Germinal center (tissue), 1 donor: ENCODE measurements around the gene SLC9A4.
"Not testable (repeated sequence)": the region's sequence is repeated elsewhere in the genome, so short reads cannot be mapped to it uniquely, and the experiment has no call there.

ENCODE experiments used
- DNase-seq: peaks from one replicate; pipeline ENCODE4 v3.0.0; 2012; ENCODE audit warnings: mixed read lengths, low spot score

Gene SLC9A4

DNA sequence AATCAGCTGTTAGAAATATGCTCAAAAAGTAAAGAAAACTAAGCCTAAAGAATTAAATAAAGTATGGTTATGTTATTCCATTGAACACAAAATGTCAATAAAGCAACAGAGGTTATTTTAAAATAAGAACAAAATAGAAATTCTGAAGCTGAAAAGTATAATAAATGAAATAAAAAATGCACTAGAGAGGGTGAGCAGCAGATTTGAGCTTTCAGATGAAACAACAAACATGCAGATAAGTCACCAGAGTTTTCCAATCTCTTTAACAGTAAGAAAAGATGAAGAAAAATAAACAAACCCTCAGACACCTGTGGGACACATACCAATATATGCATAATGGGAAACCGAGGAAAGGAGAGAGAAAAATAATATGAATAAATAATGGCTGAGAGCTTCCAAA lies 76.0 kb downstream of the SLC9A4 start:
- DNase-seq = no peak

DNA sequence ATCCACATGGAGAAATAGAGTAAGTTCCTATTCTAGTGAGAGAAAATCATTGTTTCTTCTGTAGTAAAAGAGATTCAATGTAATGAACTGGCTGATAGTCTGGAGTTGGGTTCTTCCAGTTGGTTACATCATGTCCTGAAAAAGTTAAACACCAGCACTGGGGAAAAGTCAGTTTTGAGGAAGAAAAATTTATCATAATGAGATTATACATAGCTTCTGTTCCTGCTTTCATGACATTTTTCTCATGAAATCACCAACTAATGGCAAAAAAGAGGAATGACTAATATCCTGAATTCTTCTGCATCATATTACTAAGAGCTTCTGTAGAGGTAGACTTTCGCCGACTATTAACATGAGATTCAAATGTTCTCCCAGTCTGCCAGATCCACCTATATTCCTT lies 77.1 kb downstream of the SLC9A4 start:
- DNase-seq = no peak

DNA sequence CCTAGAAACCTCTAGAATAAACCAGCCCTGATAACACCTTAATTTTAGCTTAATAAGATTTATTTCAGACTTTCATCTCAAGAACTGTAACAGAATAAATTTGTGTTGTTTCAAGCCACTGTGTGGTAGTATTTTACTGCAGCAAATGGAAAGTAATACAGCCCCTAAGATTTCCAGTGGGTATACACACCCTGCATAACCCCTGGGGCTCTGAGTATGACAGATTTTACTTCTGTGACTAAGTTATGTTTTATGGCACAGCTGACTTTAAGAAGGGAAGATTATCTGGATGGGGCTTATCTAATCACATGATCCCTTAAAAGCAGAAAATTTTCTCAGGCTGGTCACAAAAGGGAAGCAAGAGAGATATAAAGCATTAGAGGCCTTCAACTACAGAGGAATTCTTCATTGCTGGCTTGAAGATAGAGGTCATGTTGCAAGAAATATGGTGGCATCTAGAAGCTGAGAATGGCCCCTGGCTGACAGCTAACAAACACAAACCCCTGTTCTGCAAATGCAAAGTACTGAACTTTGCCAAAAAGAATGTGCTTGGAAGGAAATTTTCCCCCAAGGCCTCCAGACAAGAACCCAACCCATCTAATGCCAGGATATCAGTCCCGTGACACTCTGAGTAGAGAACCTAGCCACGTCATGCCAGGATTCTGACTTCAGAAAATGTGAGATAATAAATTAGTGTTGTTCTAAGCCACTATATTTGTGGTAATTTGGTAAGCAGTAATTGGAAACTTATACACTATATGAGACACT lies 78.5 kb downstream of the SLC9A4 start:
- no peak for DNase-seq

DNA sequence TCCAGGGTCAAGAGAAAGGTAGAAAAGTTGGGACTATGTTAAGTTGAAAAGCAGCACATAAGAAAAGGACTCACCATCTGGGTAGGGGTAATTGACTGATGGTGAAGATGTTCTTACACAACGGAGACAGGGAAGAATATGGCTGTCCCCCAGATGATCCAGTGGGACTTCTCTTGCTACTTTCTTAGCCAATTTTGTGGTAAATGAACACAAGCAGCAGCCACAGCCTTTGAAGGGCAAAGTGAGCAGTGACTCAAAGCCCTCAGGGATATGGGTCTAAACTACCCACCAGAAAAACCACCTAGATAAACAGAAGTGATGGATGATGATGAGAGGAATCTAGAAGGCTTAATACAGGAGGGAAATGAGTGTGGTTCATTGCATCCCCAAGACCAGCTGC lies 80.6 kb downstream of the SLC9A4 start:
- DNase-seq = no peak

DNA sequence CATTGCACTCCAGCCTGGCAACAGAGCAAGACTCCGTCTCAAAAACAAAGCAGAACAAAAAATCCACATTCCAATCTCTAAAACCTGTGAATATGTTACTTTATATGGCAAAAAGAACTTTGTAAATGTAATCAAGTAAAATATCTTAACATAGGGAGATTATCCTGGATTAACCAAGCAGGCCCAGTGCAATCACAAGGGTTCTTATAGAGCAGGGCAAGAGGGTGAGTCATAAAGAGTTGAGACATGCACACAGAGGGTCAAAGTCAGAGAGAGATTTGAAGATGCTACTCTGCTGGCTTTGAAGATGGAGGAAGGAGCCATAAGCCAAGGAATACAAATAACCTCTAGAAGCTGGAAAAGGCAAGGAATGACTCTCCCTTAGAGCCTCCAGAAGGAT lies 85.4 kb downstream of the SLC9A4 start:
- DNase-seq = no peak

DNA sequence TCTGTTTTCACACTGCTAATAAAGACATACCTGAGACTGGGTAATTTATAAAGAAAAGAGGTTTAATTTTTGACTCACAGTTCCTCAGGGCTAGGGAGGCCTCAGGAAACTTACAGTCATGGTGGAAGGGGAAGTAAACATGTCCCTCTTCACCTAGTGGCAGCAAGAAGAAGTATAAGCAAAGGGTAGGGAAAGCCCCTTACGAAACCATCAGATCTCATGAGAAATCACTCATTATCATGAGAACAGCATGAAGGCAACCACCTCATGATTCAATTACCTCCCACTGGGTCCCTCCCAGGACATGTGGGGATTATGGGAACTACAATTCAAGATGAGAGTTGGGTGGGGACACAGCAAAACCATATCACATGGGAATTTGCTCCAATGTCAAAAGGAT lies 89.5 kb downstream of the SLC9A4 start:
- DNase-seq = not testable (repeated sequence)

DNA sequence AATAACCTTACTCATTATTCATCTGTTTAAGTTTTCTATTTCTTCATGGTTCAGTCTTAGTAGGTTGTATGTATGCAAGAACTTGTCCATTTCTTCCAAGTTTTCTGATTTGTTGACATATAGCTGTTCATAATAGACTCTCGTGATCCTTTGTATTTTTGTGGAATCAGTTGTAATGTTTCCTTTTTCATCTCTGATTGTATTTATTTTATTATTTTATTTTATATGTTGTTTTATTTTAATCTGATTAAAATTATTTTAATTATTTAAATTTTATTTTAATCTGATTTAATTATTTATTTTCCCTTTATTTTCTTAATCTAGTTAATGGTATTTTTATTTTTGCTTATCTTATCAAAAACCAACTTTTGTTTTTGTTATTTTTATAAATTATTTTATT lies 102.9 kb downstream of the SLC9A4 start:
- no peak for DNase-seq

DNA sequence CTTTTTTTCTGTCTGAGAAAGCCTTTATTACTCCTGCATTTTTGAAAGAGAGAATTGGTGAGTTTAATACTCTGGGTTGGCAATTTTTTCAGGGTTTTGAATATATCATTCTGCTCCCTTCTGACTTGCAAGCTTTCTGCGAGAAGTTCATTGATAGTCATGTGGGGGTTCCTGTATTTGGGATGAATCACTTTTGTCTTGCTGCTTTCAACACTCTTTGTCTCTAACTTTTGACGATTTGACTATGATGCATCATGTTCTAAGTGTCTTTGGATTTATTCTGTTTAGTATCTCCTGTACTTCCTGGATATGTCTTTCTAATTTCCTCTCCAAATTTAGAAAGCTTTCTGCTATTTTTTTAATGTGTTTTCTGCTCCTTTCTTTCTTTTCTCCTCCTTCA lies 105.3 kb downstream of the SLC9A4 start:
- DNase-seq = no peak

DNA sequence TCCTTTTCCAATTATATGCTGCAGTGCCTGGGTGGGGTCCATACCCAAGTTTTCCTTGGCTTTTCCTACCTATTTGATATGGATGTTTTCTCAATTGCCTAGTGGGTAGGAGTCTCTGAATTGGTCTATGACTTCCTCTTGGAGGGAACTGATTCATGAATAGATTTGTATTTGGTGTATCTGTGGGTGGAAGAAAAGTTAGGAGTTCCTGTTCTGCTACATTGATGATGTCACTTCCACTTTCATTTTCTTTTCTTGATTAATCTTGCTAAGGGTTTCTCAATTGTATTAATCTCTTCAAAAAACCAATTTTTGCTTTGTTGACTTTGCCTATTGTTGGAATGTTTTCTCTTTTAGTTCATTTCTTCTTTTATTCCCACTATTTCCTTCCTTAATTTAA lies 108.9 kb downstream of the SLC9A4 start:
- no peak for DNase-seq

DNA sequence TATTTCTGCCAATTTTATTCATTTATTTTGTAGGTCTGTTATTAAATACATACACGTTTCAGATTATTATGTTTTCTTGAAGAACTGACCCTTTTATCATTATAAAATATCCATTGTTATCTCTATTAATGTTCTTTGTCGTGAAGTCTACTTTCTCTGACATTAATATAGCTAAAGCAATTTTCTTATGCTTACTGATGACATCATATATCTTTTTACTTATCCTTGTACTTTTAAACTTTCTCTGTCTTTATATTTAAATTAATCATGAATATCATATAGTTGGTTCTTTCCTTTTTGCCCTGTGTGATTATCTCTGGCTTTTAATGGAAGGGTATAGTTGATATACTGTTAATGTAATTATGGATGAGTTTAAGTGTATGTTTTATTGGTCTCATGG lies 109.8 kb downstream of the SLC9A4 start:
- DNase-seq = no peak
